ENCODE data around the gene NOS3. TPM values are rescaled to one million over a fixed set of nuclear protein-coding genes. Genes with fewer than 3 reads are reported as not detected.

NOS3 gene
- total and polyA plus RNA-seq, 2 of the 13 experiments (the other 11 are each of a cell fraction or from before 2014, with no cell fraction given), result 3.7 to 7.5 TPM

GRCh38 chr7:151010307-151011096, 19.7 kb downstream of the NOS3 start (continued):
- TF ChIP-seq, protein P1, sequence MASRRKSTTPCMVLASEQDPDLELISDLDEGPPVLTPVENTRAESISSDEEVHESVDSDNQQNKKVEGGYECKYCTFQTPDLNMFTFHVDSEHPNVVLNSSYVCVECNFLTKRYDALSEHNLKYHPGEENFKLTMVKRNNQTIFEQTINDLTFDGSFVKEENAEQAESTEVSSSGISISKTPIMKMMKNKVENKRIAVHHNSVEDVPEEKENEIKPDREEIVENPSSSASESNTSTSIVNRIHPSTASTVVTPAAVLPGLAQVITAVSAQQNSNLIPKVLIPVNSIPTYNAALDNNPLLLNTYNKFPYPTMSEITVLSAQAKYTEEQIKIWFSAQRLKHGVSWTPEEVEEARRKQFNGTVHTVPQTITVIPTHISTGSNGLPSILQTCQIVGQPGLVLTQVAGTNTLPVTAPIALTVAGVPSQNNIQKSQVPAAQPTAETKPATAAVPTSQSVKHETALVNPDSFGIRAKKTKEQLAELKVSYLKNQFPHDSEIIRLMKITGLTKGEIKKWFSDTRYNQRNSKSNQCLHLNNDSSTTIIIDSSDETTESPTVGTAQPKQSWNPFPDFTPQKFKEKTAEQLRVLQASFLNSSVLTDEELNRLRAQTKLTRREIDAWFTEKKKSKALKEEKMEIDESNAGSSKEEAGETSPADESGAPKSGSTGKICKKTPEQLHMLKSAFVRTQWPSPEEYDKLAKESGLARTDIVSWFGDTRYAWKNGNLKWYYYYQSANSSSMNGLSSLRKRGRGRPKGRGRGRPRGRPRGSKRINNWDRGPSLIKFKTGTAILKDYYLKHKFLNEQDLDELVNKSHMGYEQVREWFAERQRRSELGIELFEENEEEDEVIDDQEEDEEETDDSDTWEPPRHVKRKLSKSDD (CRISPR knock-in tag; IDR thresholded peaks at IDR 0.05; ENCODE audit: low read depth), result no peak
- TF ChIP-seq CC2D1A (CRISPR knock-in tag; IDR thresholded peaks at IDR 0.05) (no peak), ZNF557 (CRISPR knock-in tag; IDR thresholded peaks at IDR 0.05) (peak; percentile 54; the same call in 1 of the 2 replicates), RBFOX2 (IDR thresholded peaks at IDR 0.05; ENCODE audit: low read depth, low read length) (0 out of 2 replicates have a peak, but pooled peaks have one; percentile 26), ZNF264 (CRISPR knock-in tag; IDR thresholded peaks at IDR 0.05) (peak; percentile 91), RAD21 (CRISPR knock-in tag; IDR thresholded peaks at IDR 0.05) (no peak), ZNF672 (CRISPR knock-in tag; IDR thresholded peaks at IDR 0.05) (no peak), PRDM15 (CRISPR knock-in tag; IDR thresholded peaks at IDR 0.05) (peak; percentile 97), ZNF740 (CRISPR knock-in tag; IDR thresholded peaks at IDR 0.05) (0 out of 2 replicates have a peak, but pooled peaks have one; percentile 18)
- TF ChIP-seq, protein P2, sequence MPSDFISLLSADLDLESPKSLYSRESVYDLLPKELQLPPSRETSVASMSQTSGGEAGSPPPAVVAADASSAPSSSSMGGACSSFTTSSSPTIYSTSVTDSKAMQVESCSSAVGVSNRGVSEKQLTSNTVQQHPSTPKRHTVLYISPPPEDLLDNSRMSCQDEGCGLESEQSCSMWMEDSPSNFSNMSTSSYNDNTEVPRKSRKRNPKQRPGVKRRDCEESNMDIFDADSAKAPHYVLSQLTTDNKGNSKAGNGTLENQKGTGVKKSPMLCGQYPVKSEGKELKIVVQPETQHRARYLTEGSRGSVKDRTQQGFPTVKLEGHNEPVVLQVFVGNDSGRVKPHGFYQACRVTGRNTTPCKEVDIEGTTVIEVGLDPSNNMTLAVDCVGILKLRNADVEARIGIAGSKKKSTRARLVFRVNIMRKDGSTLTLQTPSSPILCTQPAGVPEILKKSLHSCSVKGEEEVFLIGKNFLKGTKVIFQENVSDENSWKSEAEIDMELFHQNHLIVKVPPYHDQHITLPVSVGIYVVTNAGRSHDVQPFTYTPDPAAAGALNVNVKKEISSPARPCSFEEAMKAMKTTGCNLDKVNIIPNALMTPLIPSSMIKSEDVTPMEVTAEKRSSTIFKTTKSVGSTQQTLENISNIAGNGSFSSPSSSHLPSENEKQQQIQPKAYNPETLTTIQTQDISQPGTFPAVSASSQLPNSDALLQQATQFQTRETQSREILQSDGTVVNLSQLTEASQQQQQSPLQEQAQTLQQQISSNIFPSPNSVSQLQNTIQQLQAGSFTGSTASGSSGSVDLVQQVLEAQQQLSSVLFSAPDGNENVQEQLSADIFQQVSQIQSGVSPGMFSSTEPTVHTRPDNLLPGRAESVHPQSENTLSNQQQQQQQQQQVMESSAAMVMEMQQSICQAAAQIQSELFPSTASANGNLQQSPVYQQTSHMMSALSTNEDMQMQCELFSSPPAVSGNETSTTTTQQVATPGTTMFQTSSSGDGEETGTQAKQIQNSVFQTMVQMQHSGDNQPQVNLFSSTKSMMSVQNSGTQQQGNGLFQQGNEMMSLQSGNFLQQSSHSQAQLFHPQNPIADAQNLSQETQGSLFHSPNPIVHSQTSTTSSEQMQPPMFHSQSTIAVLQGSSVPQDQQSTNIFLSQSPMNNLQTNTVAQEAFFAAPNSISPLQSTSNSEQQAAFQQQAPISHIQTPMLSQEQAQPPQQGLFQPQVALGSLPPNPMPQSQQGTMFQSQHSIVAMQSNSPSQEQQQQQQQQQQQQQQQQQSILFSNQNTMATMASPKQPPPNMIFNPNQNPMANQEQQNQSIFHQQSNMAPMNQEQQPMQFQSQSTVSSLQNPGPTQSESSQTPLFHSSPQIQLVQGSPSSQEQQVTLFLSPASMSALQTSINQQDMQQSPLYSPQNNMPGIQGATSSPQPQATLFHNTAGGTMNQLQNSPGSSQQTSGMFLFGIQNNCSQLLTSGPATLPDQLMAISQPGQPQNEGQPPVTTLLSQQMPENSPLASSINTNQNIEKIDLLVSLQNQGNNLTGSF (CRISPR knock-in tag; IDR thresholded peaks at IDR 0.05), result no peak
